Caco-2 (cell line): Measurements from ENCODE around the gene MRE11. TPM values are rescaled to one million over a fixed set of nuclear protein-coding genes. Genes with fewer than 3 reads are reported as not detected.

Experiments used
- BruUV-seq: library from RNA; stranded (reverse); fragments of 400-500 nt; replicated peaks from 2 replicates; lab custom pipeline; 2021; lab: Mats Ljungman, UMichigan
- CTCF ChIA-PET: fragments of 300-600 bp; sonication (Branson Sonifier 250); formaldehyde crosslinking; loops from one replicate; lab custom pipeline; 2022; ENCODE audit warnings: antibody characterized with exemption; lab: Charles Lee
- POLR2A ChIA-PET: fragments of 300-600 bp; sonication (Branson Sonifier 250); formaldehyde crosslinking; loops from one replicate; lab custom pipeline; 2022; ENCODE audit warnings: antibody characterized with exemption; lab: Charles Lee
- DNase-seq, 2 experiments: peaks; one replicate each; pipeline versions ENCODE4 v3.0.0 to v3.0.0-alpha.2; 2020 to 2022
- H3K27me3 ChIP-seq: replicated peaks from 2 replicates; pipeline ENCODE4 v1.6.0; 2011; ENCODE audit warnings: low read length; ENCODE audit not compliant: control insufficient read depth, insufficient read depth
- H3K36me3 ChIP-seq: 2 replicates; pipeline ENCODE4 v1.5.1; 2011; ENCODE audit warnings: low read length; ENCODE audit not compliant: control insufficient read depth, insufficient read depth
- H3K4me1 ChIP-seq: fragments of 250-450 bp; sonication (Bioruptor Pico); 2 replicates; pipeline ENCODE4 v1.5.1; 2020; ENCODE audit warnings: mild to moderate bottlenecking
- H3K4me3 ChIP-seq: 2 replicates; pipeline ENCODE4 v1.5.1; 2011; ENCODE audit warnings: low read depth, mild to moderate bottlenecking, control low read depth, low read length
- H3K9me3 ChIP-seq: fragments of 250-450 bp; sonication (Bioruptor Pico); 2 replicates; pipeline ENCODE4 v1.5.1; 2020; ENCODE audit warnings: mild to moderate bottlenecking, moderate library complexity
- H3K27ac Mint-ChIP-seq: one replicate; pipeline ENCODE4 v1.8.0; 2022; ENCODE audit warnings: mixed read lengths; ENCODE audit not compliant: unreplicated experiment
- H3K27me3 Mint-ChIP-seq: one replicate; pipeline ENCODE4 v1.8.0; 2022; ENCODE audit warnings: mixed read lengths; ENCODE audit not compliant: insufficient read depth, unreplicated experiment
- H3K36me3 Mint-ChIP-seq: one replicate; pipeline ENCODE4 v1.8.0; 2022; ENCODE audit warnings: mild to moderate bottlenecking, mixed read lengths; ENCODE audit not compliant: insufficient read depth, unreplicated experiment
- H3K4me1 Mint-ChIP-seq: one replicate; pipeline ENCODE4 v1.8.0; 2022; ENCODE audit warnings: low read depth, mixed read lengths; ENCODE audit not compliant: unreplicated experiment
- H3K4me3 Mint-ChIP-seq: one replicate; pipeline ENCODE4 v1.8.0; 2022; ENCODE audit warnings: mild to moderate bottlenecking, moderate library complexity, mixed read lengths; ENCODE audit not compliant: unreplicated experiment
- H3K9me3 Mint-ChIP-seq: one replicate; pipeline ENCODE4 v1.8.0; 2022; ENCODE audit warnings: mixed read lengths; ENCODE audit not compliant: unreplicated experiment
- intact Hi-C: fragments of 100-400 bp; cut with micrococcal nuclease; formaldehyde crosslinking; loops from one replicate; pipeline ENCODE4 v1.10.0; 2022; ENCODE audit not compliant: unreplicated experiment
- total RNA-seq: library from RNA; stranded (reverse); gene quantifications from 2 replicates; pipeline ENCODE4 v1.2.3, GENCODE V29; 2022
- TF ChIP-seq, protein P1 (sequence below), 2 experiments: fragments of 200-600 bp in 1 of 2; IDR thresholded peaks; 1 replicate in 1 of 2; 2 replicates in 1 of 2; pipeline versions ENCODE4 v1.5.1 to v1.8.0; 2011 to 2022; ENCODE audit warnings: antibody characterized with exemption in 1 of 2, control low read depth in 1 of 2, inconsistent platforms in 1 of 2, low read depth in 1 of 2, low read length in 1 of 2, mild to moderate bottlenecking in 1 of 2, moderate library complexity in 1 of 2; ENCODE audit not compliant: insufficient read depth in 1 of 2, severe bottlenecking in 1 of 2, unreplicated experiment in 1 of 2

The MRE11 gene
- total RNA-seq, 1 experiment from 2014 or later: 80.0 TPM

DNA sequence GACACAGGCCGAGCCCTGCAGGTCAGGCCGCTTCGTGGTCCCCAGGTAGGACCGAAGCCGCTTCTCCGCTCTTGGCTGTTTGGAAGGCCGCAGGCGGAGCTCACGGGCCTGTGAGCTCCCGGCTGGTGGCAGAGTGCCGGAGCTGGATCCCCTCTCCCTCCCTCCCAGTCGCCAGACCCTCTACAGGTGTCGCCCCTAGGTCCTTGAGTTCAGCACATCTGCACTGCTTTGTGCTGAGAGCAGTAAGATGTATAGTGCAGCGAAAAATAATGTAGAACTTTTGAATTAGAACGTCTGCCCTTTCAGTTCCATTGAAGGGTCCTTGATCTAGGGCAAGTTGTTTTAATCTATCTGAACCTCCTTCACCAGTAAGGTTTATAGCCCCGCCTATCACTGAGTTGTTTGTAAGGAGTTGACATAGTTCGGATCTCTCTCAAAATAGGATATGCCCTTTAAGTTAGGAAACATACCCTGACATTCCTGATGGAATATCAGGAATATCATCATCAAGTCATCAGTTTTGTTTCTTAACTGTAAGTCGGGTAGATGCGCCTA lies 559 bp upstream of the MRE11 start:
- intact Hi-C loops: loop anchor here (2.0 to 5.0 kb wide), 2 partner anchors 367 to 753 kb away; partner anchors contain the start of genes C11orf54, PANX1 and TAF1D
- H3K4me1 Mint-ChIP-seq: peaks cover 14% of the 10 kb centered on the region

DNA sequence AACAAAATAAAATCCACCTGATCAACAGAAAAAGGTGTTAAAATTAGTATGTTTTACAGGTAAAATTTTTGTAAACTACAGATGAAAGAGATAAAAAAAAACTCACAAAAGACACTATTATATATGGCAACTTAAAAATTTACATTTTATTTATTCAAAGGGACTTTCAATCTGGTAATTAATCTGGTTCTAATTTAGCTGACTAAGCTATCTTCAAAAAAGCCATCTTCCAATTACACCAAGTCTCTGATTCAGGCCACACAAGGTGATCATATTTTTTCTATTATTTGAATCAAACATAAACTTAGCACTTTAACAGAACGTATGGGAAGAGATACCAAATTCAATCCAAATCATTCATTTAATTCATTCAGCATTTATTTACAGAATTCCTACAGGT lies 7.6 kb downstream of the MRE11 start:
- no peak overlapping the region for H3K4me3 Mint-ChIP-seq
- no peaks in the 10 kb centered on the region for H3K9me3 ChIP-seq
- peaks cover 78% of the 10 kb centered on the region for H3K36me3 Mint-ChIP-seq
- no peak for DNase-seq
- no peaks in the 10 kb centered on the region for H3K9me3 Mint-ChIP-seq
- ChIA-PET POLR2A (no interaction called here), CTCF (interaction anchor here (0.6 kb wide), 1 partner anchor 104 kb away, joined by 8 read pairs; no protein-coding TSS in a partner anchor)
- no peaks in the 10 kb centered on the region for H3K4me1 Mint-ChIP-seq
- H3K4me1 ChIP-seq: no peaks in the 10 kb centered on the region
- no peaks in the 10 kb centered on the region for H3K27me3 Mint-ChIP-seq
- BruUV-seq: no TSS peak
- TF ChIP-seq, protein P1, sequence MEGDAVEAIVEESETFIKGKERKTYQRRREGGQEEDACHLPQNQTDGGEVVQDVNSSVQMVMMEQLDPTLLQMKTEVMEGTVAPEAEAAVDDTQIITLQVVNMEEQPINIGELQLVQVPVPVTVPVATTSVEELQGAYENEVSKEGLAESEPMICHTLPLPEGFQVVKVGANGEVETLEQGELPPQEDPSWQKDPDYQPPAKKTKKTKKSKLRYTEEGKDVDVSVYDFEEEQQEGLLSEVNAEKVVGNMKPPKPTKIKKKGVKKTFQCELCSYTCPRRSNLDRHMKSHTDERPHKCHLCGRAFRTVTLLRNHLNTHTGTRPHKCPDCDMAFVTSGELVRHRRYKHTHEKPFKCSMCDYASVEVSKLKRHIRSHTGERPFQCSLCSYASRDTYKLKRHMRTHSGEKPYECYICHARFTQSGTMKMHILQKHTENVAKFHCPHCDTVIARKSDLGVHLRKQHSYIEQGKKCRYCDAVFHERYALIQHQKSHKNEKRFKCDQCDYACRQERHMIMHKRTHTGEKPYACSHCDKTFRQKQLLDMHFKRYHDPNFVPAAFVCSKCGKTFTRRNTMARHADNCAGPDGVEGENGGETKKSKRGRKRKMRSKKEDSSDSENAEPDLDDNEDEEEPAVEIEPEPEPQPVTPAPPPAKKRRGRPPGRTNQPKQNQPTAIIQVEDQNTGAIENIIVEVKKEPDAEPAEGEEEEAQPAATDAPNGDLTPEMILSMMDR (IDR thresholded peaks at IDR 0.05; ENCODE audit: insufficient read depth in 1 of 2, low read depth in 1 of 2, low read length in 1 of 2, severe bottlenecking in 1 of 2, unreplicated experiment in 1 of 2): no peak
- H3K27me3 ChIP-seq: no peaks in the 10 kb centered on the region
- intact Hi-C loops: no loop called here
- peaks cover 7% of the 10 kb centered on the region for H3K36me3 ChIP-seq
- H3K4me3 ChIP-seq: no peak overlapping the region
- no peak overlapping the region for H3K27ac Mint-ChIP-seq

More for the DNA sequence above, 559 bp upstream of the MRE11 start:
- no TSS peak for BruUV-seq
- Histone ChIP-seq H3K36me3 (peaks cover 10% of the 10 kb centered on the region), H3K27me3 (no peaks in the 10 kb centered on the region), H3K9me3 (no peaks in the 10 kb centered on the region), H3K4me3 (peak overlapping the region; percentile 59), H3K4me1 (peaks cover 20% of the 10 kb centered on the region)
- ChIA-PET POLR2A (interaction anchor here (0.9 to 1.0 kb wide), 2 partner anchors 52 to 710 kb away, joined by 3 read pairs; partner anchors contain the start of gene MED17), CTCF (interaction anchor here (0.6 to 1.0 kb wide), 4 partner anchors 11 to 606 kb away, joined by 3 to 7 read pairs (median 6); no protein-coding TSS in a partner anchor)
- H3K27ac Mint-ChIP-seq: peak overlapping the region; percentile 98
- TF ChIP-seq, protein P1 (IDR thresholded peaks at IDR 0.05; ENCODE audit: insufficient read depth in 1 of 2, low read depth in 1 of 2, low read length in 1 of 2, severe bottlenecking in 1 of 2, unreplicated experiment in 1 of 2): peak in 1 of 2 experiments; percentile 27
- H3K9me3 Mint-ChIP-seq: no peaks in the 10 kb centered on the region
- peak overlapping the region; percentile 97 for H3K4me3 Mint-ChIP-seq
- DNase-seq: no peak
- no peaks in the 10 kb centered on the region for H3K27me3 Mint-ChIP-seq
- H3K36me3 Mint-ChIP-seq: peaks cover 61% of the 10 kb centered on the region

DNA sequence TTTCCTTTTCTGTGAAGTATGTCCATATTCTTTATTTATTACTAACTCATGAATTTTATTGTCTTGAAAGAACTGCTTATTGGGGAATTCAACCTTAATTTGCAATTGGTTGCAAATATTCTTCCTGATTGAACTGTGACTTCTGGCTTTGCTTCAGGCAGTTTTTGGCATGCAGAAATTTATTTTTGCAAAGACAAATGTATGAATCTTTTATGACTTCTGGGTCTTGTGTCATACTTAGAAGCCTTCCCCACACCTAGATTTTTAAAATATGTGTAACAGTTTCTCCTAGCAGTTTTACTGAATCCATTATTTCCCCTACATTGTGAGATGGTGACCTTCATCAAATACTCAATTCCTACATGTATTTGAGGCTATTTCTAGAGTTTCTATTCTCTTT lies 12.3 kb downstream of the MRE11 start:
- H3K9me3 Mint-ChIP-seq: no peaks in the 10 kb centered on the region
- intact Hi-C loops: no loop called here
- Histone ChIP-seq H3K4me3 (no peak overlapping the region), H3K9me3 (no peaks in the 10 kb centered on the region), H3K27me3 (no peaks in the 10 kb centered on the region), H3K36me3 (peaks cover 3% of the 10 kb centered on the region), H3K4me1 (no peaks in the 10 kb centered on the region)
- H3K36me3 Mint-ChIP-seq: peaks cover 70% of the 10 kb centered on the region
- DNase-seq: no peak
- no peaks in the 10 kb centered on the region for H3K27me3 Mint-ChIP-seq
- H3K4me3 Mint-ChIP-seq: no peak overlapping the region
- CTCF ChIA-PET: no interaction called here
- POLR2A ChIA-PET: no interaction called here
- H3K27ac Mint-ChIP-seq: no peak overlapping the region
- no TSS peak for BruUV-seq
- peaks cover 7% of the 10 kb centered on the region for H3K4me1 Mint-ChIP-seq
- TF ChIP-seq, protein P1 (IDR thresholded peaks at IDR 0.05; ENCODE audit: insufficient read depth in 1 of 2, low read depth in 1 of 2, low read length in 1 of 2, severe bottlenecking in 1 of 2, unreplicated experiment in 1 of 2): no peak
